AML-193 (cell line): ENCODE data around the gene TRERF1.
A peak's percentile ranks its signal among the peaks of the same experiment; 100 is the strongest.

Experiments used
- DNase-seq, 2 experiments: peaks; one replicate each; lab custom pipeline; 2025; lab: John Stamatoyannopoulos, UW

TRERF1 gene

DNA sequence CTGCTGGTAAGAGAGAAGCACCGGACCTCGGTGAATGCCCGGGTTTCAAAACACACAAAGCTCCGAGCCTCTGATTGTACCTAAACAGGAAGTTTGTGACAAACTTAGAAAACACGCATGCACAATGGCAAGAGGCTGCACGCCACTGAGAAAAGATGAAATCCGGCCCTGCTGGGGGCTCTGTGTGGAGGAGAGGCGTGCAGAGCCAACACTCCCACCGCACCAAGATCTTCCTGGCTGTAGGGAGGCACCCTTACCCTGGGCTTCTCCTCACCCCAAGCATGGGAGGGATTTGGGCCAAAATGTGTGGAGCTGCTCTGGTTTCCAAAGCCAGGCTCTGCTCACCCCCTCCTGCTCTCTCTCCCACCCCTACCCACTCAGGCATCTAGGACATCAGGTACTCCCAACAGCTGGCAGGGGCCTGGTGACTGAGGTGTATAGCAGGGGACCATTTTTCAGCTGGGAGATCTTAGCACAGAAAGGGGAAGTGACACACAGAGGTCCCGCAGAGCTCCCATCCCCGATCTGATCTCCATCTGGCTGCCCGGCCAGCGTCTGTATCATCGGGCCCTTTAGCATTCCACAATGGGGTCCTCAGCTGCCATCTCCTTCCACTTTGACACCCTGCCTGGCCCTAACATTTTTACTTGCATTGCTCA lies 84.2 kb downstream of the TRERF1 start:
- peak; percentile 61 to 67 for DNase-seq

DNA sequence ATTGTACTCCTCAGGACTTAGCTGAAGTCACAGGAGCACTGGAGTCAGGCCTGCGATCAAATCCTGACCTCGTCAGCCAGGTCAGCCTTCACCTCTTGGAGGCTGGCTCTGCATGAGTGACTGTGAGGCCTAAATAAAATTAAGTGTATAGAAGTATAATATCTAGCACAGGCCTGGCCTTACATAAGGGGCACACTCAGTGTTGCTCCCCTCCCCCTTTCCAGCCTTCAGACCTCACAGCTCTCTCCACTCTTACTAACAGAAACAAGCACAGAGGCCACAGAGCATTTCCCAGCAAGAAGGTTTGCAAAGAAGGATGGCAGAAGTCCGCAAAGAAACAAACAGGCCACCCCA lies 84.8 kb downstream of the TRERF1 start:
- DNase-seq, result no peak

GRCh38 chr6:42366011-42366705 lies 85.6 kb downstream of the TRERF1 start:
- DNase-seq, result no peak

DNA sequence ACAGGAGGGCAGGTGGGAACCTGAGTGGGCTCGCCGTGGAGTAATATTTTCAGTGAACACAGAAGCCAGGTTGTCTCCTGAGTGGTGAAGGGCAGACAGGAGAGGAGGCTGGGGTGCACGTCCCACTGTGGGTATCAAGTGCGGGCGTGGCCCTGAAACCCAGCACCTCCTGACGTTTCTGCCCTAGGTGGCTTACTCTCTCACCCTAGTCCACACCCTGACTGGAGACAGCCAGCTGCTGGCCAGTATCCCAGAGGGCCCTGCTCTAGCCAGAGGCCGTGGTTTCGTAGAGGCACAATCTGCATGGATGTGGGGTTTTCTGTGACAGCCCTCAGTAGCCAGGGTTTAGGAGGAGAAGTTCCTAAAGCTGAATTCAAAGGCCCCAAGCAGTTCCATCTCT lies 86.7 kb downstream of the TRERF1 start:
- no peak for DNase-seq

DNA sequence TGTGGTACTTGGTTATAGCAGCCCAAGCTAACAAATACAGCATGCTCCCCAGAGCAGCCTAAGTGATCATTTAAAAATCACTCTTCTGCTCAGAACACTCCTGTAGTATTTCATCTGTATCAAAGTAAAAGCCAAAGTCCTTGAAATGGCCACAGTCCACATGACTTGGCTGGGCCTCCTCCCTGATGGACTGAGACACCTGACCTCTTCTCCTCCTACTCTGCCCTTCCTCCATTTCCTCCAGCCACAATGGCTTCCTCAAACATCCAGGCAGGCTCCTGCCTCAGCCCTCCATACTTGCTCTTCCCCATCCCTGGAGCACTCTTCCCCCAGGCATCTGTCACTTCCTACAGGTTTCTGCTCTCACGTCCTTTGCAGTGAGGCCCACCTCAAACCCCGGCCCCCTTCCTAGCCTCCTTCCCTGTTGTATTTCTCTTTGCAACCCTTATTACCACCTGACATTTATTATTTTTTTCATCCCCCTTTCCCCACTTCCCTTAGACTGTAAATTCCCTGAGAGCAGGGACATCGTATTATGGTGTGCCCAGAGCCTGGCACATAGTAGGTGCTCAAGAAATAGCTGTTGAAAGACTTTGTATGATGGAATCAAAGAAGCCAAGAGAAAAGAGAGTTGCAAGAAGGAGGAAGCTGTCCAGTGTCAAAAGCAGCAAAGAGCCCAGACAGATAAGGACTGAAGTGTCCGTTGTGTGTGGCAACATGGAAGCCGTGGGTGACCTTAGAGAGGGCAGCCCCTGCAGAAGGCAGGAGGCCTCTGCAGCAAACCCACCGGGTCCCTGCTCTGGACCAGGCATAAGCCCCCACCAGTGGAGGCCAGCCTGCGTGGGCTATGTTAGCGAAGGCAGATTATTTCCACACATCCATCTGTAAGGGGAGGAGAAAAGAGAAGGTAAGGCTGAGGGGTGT lies 87.5 kb downstream of the TRERF1 start:
- no peak for DNase-seq

GRCh38 chr6:42361036-42361435 lies 90.7 kb downstream of the TRERF1 start:
- DNase-seq, result no peak

- DNase-seq, result no peak
Measured at GRCh38 chr6:42359021-42359420, 92.7 kb downstream of the TRERF1 start.

GRCh38 chr6:42355416-42355815 lies 96.3 kb downstream of the TRERF1 start:
- no peak for DNase-seq

DNA sequence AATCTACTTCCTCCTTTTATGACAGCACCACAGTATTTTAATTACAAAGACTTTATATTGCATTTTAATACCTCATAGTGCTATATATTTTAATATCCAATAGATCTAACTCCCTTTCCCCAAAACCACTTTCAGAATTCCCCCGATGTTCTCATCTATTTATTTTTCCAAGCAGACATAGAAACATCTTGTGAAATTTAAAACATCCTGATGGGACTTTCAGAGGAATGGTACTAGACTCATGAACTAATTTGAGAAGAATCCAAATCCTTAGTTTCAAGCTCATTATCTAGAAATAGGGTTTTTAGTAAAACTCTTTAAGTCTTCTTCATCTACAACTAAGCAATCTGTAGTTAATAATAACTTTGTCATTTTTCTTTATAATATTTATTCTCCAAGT lies 97.0 kb downstream of the TRERF1 start:
- DNase-seq, result no peak

DNA sequence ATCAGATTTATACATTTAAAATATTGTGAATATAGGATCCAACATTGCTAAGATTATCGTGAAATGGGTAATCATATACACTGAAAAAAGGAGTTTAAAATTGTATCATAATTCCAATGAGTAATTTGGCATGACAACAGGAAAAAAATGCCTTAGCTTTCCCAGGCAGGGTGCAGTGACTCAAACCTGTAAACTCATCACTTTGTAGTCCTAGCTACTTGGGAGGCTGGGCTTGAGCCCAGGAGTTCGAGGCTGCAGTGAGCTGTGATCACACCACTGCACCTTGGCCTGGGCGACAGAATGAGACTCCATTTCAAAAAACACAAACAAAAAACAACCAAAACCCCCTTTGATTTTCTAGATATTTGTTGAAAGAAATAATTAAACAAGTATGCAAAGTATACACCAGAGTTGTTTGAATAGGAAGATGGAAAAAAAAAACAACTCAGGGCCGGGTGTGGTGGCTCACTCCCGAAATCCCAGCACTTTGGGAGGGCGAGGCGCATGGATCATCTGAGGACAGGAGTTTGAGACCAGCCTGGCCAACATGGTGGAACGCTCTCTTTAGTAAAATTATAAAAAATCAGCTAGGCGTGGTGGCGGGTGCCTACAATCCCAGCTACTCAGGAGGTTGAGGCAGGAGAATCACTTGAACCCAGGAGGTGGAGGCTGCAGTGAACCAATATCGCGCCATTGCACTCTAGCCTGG lies 98.7 kb downstream of the TRERF1 start:
- no peak for DNase-seq

- no peak for DNase-seq
Measured at GRCh38 chr6:42350911-42351310, 100.8 kb downstream of the TRERF1 start.

GRCh38 chr6:42349753-42350511 lies 101.8 kb downstream of the TRERF1 start:
- no peak for DNase-seq

- no peak for DNase-seq
Measured at GRCh38 chr6:42347456-42347855, 104.3 kb downstream of the TRERF1 start.

DNA sequence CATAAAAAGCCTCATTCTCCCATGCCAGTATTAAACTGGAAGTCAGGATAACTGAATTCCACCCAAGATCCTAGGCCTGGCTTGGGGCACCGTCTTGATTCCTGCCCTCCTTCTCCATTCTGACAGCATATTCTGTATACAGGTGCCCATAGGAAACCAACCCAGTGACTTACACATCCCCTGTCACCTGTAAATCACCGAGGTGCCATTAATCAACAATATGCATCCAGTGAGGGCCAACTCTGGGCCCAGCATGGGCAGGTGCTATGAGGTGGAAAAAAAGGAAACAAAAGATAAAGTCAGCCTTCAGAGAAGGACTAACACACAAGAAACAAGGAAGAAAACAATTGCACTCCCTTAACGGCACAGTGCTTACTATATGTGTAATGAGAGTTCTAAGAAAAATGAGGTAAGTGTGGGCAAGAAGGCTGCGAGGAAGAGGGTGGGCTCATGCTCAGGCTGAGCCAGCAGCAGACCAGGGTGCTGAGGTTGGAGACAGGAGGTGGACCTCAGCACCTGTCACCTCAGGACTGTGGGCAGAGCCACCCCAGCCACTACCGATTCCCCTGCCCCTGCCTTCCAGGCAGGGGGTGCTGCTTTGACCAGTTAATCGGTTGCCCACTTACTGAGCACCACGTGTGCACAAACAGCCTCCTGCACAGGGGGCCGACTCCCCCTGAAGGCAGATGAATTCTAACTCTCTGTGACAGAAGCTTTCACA lies 105.9 kb downstream of the TRERF1 start:
- no peak for DNase-seq

GRCh38 chr6:42344756-42345155 lies 107.0 kb downstream of the TRERF1 start:
- no peak for DNase-seq

- no peak for DNase-seq
Measured at GRCh38 chr6:42341771-42342553, 109.8 kb downstream of the TRERF1 start.

GRCh38 chr6:42341221-42341620 lies 110.5 kb downstream of the TRERF1 start:
- no peak for DNase-seq

GRCh38 chr6:42340511-42340910 lies 111.2 kb downstream of the TRERF1 start:
- no peak for DNase-seq

- no peak for DNase-seq
Measured at GRCh38 chr6:42339991-42340401, 111.7 kb downstream of the TRERF1 start.

DNA sequence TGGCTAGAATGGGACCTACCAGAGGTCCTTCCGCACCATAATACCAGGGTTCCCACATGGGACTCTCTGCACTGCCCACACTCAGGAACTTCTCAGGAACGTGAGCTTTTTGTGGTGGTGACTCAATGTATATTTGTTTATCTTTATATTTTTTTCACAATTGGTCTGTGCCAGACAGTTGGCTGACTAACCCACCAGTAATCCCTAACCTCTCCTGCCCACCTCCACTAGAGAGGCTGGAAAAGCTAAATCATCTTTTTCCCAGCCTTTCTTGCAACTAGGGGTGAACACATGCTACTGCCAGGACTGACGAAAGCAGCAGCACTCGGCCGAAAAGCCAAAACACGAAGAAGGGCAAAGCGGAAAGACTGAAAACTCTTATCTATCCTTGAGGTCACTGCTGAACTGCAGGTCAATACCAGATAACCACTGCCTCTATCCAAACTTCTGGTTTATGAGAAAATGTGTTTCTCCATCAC lies 112.9 kb downstream of the TRERF1 start:
- DNase-seq, result no peak
